ACC112 (cell line): ENCODE measurements around the gene GLG1.

ENCODE experiments used
- H2AFZ ChIP-seq: fragments of 200-600 bp; sonication (generic); one replicate; pipeline ENCODE4 v1.6.0; 2017; ENCODE audit warnings: antibody characterized with exemption, low read length; ENCODE audit not compliant: unreplicated experiment
- H3K27ac ChIP-seq: fragments of 200-600 bp; sonication (generic); 2 replicates; pipeline ENCODE4 v1.5.1; 2014; ENCODE audit warnings: low read depth, mild to moderate bottlenecking, antibody characterized with exemption, low read length, moderate library complexity
- H3K27me3 ChIP-seq: fragments of 200-600 bp; sonication (generic); 2 replicates; pipeline ENCODE4 v1.6.1; 2014; ENCODE audit warnings: mild to moderate bottlenecking, antibody characterized with exemption, low read length, moderate library complexity, mixed read lengths; ENCODE audit not compliant: insufficient read depth
- H3K36me3 ChIP-seq: fragments of 200-600 bp; sonication (generic); 2 replicates; pipeline ENCODE4 v1.6.1; 2016; ENCODE audit warnings: mild to moderate bottlenecking, antibody characterized with exemption, low read length, moderate library complexity, mixed read lengths; ENCODE audit not compliant: insufficient read depth
- H3K4me1 ChIP-seq: fragments of 200-600 bp; sonication (generic); one replicate; pipeline ENCODE4 v1.6.1; 2016; ENCODE audit warnings: low read length, mixed read lengths; ENCODE audit not compliant: insufficient read depth, unreplicated experiment, control insufficient read depth
- H3K4me3 ChIP-seq: fragments of 200-600 bp; sonication (generic); 2 replicates; pipeline ENCODE4 v1.5.1; 2014; ENCODE audit warnings: mild to moderate bottlenecking, low read depth, low read length
- H3K79me2 ChIP-seq: fragments of 200-600 bp; sonication (generic); one replicate; pipeline ENCODE4 v1.6.0; 2016; ENCODE audit warnings: low read length; ENCODE audit not compliant: control insufficient read depth, unreplicated experiment, insufficient read depth

The GLG1 gene

DNA sequence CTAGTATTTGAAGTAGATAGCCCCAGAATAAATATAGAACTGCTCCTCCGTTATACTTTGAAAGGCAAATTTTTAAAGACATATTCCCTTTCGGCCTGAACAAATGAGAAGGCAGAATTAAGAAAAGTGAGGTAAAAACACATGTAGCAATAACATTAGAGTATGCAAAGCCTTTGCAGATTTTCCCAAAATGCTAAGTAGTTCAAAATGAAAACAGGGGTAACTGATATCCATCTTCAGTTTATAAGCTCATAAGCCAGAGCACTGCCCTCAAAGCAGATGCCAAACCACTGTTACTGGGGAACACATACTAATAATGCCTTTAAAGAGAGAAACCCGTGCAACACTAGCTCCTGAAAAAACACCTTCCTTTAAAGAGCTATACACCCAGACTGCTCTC lies 134.4 kb downstream of the GLG1 start:
- Histone ChIP-seq H2AFZ (no peak overlapping the region), H3K27ac (no peak overlapping the region), H3K79me2 (no peaks in the 10 kb centered on the region), H3K27me3 (no peaks in the 10 kb centered on the region), H3K36me3 (peaks cover 29% of the 10 kb centered on the region), H3K4me3 (no peak overlapping the region), H3K4me1 (no peaks in the 10 kb centered on the region)

GRCh38 chr16:74472010-74472409 lies 134.9 kb downstream of the GLG1 start:
- Histone ChIP-seq H3K27ac (no peak overlapping the region), H3K79me2 (no peaks in the 10 kb centered on the region), H3K4me1 (no peaks in the 10 kb centered on the region), H3K36me3 (peaks cover 28% of the 10 kb centered on the region), H2AFZ (no peak overlapping the region), H3K27me3 (no peaks in the 10 kb centered on the region), H3K4me3 (no peak overlapping the region)

DNA sequence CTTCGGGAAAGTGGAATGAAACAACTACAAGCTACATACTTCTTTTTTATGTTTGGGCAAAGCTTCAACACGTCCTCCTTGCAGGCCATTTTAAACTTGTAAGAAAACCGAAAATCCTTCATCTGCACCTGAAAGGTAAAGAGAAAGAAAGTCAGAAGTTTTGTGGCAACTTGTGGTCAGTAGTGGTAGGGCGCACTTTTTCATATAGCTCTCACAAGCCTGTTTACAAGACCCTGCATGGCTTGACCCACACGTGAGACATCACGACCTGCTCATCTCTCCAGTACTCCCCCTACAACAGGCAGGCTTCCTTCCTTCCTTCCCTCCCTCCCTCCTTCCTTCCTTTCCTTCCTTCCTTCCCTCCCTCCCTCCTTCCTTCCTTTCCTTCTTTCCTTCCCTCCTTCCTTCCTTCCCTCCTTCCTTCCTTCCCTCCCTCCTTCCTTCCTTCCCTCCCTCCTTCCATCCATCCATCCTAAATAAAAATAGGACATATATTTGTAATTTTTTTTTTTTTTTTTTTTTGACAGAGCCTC lies 136.9 kb downstream of the GLG1 start:
- H3K36me3 ChIP-seq: peaks cover 32% of the 10 kb centered on the region

DNA sequence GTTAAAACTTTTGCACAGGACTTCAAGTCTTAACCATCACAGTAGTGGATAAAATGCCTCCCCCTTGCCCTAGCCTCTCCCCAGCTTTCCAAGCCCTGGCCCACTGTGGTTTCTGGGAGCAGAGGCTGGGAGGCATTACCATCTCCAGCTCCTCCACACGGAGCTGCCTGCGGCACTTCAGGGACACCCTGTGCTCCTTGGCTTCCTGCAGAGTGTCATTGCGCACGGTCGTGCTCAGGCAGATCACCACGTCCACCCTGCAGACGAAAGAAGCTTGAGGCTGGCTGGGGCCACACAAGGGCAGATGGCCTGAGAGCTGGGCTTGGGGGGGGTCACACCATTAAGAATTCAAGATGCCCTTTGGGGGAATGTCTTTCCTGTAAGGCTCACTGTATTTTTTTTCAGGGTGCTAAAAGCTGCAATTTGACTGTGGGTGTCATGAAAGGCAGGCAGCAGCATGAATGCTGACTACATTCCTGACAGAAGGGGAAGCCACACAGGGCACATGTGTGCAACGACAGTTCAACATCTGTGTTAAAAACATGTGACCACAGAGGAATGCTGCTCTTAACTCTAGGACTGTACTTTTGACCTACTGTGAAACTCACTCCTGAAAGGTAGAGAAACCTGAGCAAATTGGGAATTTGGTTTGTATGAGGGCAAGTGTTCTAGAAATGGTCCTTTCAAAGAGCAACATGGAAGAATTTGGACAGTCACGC lies 137.9 kb downstream of the GLG1 start:
- H3K79me2 ChIP-seq: no peaks in the 10 kb centered on the region
- H3K4me1 ChIP-seq: peaks cover 6% of the 10 kb centered on the region
- peaks cover 40% of the 10 kb centered on the region for H3K36me3 ChIP-seq
- no peak overlapping the region for H2AFZ ChIP-seq
- H3K27ac ChIP-seq: no peak overlapping the region
- no peaks in the 10 kb centered on the region for H3K27me3 ChIP-seq
- H3K4me3 ChIP-seq: no peak overlapping the region

More for the DNA sequence above, 136.9 kb downstream of the GLG1 start:
- Histone ChIP-seq H3K79me2 (no peaks in the 10 kb centered on the region), H3K4me1 (peaks cover 6% of the 10 kb centered on the region), H3K27me3 (no peaks in the 10 kb centered on the region), H3K27ac (no peak overlapping the region), H3K4me3 (no peak overlapping the region), H2AFZ (no peak overlapping the region)

GRCh38 chr16:74466872-74467271 lies 140.0 kb downstream of the GLG1 start:
- H3K27ac ChIP-seq: no peak overlapping the region

DNA sequence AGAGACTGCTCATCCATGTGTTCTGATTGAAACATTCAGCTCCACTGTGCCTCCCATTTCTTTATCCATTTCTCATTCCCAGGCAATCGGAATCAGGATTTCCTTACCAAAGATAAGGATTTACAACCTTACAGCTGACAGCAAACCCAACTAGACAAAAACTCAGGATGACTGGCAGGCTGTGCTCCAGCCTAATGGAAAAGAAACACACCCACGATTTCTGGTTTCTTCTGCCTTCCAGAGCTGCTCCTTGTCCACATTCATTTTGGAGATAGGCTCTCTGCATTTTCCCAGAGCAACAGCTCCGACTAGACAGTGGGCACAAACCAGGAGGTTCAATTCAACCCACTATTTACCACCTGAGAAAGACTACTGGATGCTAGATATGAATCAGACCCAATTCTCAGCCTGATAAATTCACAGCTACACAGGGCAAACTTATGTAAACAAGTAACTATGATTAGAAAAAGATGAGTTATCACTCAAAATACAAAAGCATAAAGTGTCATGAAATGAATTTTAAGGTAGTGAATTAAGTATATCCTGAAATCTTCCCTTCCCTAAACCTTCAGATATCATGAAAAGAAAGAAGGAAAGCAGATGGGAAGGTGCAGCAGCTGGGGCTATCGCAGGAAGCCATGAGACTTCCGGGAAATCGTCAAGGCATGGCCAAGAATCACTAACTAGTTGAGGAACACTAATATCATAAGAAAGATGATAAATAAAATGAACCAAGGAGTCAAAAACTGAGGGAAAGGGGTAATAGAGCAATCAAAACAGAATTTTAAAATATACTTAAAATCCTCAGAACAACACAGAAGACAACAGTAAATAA lies 140.8 kb downstream of the GLG1 start:
- peaks cover 59% of the 10 kb centered on the region for H3K36me3 ChIP-seq
- H3K79me2 ChIP-seq: no peaks in the 10 kb centered on the region
- H3K4me3 ChIP-seq: no peak overlapping the region
- H3K27me3 ChIP-seq: no peaks in the 10 kb centered on the region
- no peak overlapping the region for H2AFZ ChIP-seq
- peak overlapping the region; percentile 12; the same call in 1 of the 2 replicates for H3K27ac ChIP-seq
- peaks cover 6% of the 10 kb centered on the region for H3K4me1 ChIP-seq

More at GRCh38 chr16:74466872-74467271, 140.0 kb downstream of the GLG1 start:
- Histone ChIP-seq H2AFZ (no peak overlapping the region), H3K36me3 (peaks cover 60% of the 10 kb centered on the region), H3K4me3 (no peak overlapping the region), H3K79me2 (no peaks in the 10 kb centered on the region), H3K27me3 (no peaks in the 10 kb centered on the region), H3K4me1 (peaks cover 6% of the 10 kb centered on the region)

DNA sequence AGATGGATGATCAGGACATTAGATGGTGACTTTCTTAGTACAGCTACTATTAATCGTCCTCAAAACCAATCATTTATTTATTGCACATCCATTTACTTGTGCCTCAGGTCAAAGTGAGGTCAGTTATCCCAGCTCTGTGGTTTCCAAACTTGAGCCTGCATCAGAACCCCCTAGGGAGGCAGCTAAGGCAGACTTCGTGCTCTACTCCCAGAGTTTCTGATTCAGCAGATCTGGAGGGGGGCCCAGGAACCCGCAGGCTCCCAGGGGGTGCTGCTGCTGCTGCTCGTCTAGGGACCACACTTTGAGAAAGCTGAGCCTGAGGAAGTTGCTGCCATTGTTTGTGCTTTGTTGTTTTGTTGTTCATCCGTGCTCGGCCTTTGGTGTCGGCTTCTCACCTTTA lies 141.6 kb downstream of the GLG1 start:
- Histone ChIP-seq H3K4me3 (no peak overlapping the region), H3K27ac (peak overlapping the region; percentile 12; the same call in 1 of the 2 replicates), H2AFZ (no peak overlapping the region), H3K36me3 (peaks cover 63% of the 10 kb centered on the region), H3K4me1 (peaks cover 6% of the 10 kb centered on the region), H3K27me3 (no peaks in the 10 kb centered on the region), H3K79me2 (no peaks in the 10 kb centered on the region)

DNA sequence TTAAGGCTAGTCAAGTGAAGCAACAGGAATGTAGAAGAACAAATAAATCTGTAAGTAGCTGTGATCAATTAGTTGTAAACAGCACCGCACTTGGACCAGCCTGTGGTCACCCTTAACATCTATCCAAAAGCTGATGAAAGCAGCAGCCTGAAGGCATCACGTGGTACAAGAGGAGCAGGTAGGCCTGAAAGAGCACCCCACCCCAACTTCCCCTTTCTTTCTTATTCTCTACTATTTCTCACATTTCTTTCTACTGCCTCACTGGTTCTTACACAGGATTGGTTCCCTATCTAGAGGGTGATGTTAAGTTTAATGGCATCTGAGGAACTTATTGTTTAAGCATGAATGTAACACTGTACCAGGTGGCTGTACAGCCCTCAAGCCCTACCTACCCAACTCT lies 143.0 kb downstream of the GLG1 start:
- no peak overlapping the region for H2AFZ ChIP-seq
- H3K4me1 ChIP-seq: peaks cover 6% of the 10 kb centered on the region
- H3K27me3 ChIP-seq: no peaks in the 10 kb centered on the region
- H3K79me2 ChIP-seq: no peaks in the 10 kb centered on the region
- no peak overlapping the region for H3K4me3 ChIP-seq
- H3K27ac ChIP-seq: no peak overlapping the region
- H3K36me3 ChIP-seq: peaks cover 57% of the 10 kb centered on the region

DNA sequence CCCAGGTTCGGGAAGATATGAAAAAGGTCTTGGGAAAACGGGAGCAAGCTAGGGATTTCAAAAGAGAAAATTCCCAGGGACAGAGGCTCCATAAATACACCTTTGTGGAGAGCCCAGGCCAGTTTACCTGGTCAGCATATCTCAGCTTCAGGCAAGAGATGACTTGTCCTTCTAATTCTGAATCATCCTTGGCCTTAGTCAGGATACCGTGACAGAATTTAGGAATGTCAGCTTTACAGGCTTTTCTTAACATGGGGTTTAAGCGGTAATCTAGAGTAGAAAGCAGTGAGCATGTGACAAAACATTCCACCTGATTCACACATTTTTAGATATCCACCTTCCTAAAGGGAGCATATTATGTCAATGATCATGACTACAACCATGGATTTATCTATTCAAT lies 144.6 kb downstream of the GLG1 start:
- Histone ChIP-seq H3K4me1 (peaks cover 7% of the 10 kb centered on the region), H3K4me3 (no peak overlapping the region), H3K79me2 (no peaks in the 10 kb centered on the region), H3K36me3 (peaks cover 68% of the 10 kb centered on the region), H3K27me3 (no peaks in the 10 kb centered on the region), H2AFZ (no peak overlapping the region), H3K27ac (no peak overlapping the region)

DNA sequence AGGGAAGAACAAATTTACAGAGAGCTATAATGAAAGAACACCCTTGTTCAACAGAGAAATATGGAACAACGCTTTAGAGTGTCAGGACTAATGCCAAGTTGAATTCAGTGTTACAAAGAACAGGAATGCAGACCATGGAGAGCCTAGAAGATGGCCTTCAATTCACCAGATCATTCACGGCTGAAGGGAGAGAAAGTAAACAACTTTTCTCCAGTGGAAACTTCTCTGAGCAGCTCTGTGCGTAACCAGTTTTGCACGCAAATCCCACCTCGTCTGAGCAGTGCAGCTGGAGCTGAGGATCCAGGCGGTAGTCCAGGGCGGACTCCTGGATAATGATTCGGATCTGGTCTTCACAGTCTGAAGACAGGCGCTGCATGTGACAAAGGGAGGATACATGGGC lies 145.1 kb downstream of the GLG1 start:
- H3K4me1 ChIP-seq: peaks cover 13% of the 10 kb centered on the region

More for the DNA sequence above, 145.1 kb downstream of the GLG1 start:
- H2AFZ ChIP-seq: no peak overlapping the region
- no peak overlapping the region for H3K27ac ChIP-seq
- H3K79me2 ChIP-seq: no peaks in the 10 kb centered on the region
- H3K27me3 ChIP-seq: no peaks in the 10 kb centered on the region
- H3K4me3 ChIP-seq: no peak overlapping the region
- peaks cover 63% of the 10 kb centered on the region for H3K36me3 ChIP-seq
